Natural killer cell (primary cell): ENCODE results near the gene SALL4. TPM values are rescaled to one million over a fixed set of nuclear protein-coding genes. Genes with fewer than 3 reads are reported as not detected.
A peak's percentile ranks its signal among the peaks of the same experiment; 100 is the strongest.
"Not testable (repeated sequence)": the region's sequence is repeated elsewhere in the genome, so short reads cannot be mapped to it uniquely, and the experiment has no call there.

Source experiments
- ATAC-seq, 3 donors: fragments of 150-1000 bp in 2 of 3; fragments of 200-7000 bp in 1 of 3; cut with Tn5 transposase; 1 replicate in 1 of 3; 2 replicates in 2 of 3; pipeline ENCODE4 v1.10.0; 2021; ENCODE audit warnings: mild to moderate bottlenecking in 2 of 3, moderate library complexity in 2 of 3
- DNase-seq, 2 donors: peaks; one replicate each; pipeline versions ENCODE4 v3.0.0 to v3.0.0-alpha.2; 2013 to 2021; ENCODE audit warnings: mixed read lengths in 1 of 2
- H3K27ac ChIP-seq: one replicate; pipeline ENCODE4 v1.5.1; 2013; ENCODE audit warnings: mild to moderate bottlenecking, low read length
- H3K27me3 ChIP-seq: one replicate; pipeline ENCODE4 v1.6.1; 2013; ENCODE audit warnings: low read length; ENCODE audit not compliant: control insufficient read depth, insufficient read depth
- H3K36me3 ChIP-seq: one replicate; pipeline ENCODE4 v1.6.1; 2013; ENCODE audit warnings: low read length; ENCODE audit not compliant: control insufficient read depth, insufficient read depth
- H3K4me1 ChIP-seq: one replicate; pipeline ENCODE4 v1.6.1; 2013; ENCODE audit warnings: low read length; ENCODE audit not compliant: control insufficient read depth, insufficient read depth
- H3K4me3 ChIP-seq: one replicate; pipeline ENCODE4 v1.5.1; 2013; ENCODE audit warnings: low read length
- H3K9me3 ChIP-seq: one replicate; pipeline ENCODE4 v1.6.1; 2013; ENCODE audit warnings: low read length; ENCODE audit not compliant: control insufficient read depth, insufficient read depth
- H3K27ac Mint-ChIP-seq, 2 donors: one replicate each; pipeline ENCODE4 v1.8.0; 2022; ENCODE audit warnings: mild to moderate bottlenecking in 2 of 2, mixed read lengths in 2 of 2, moderate library complexity in 1 of 2
- H3K27me3 Mint-ChIP-seq, 2 donors: one replicate each; pipeline ENCODE4 v1.8.0; 2022; ENCODE audit warnings: low read depth in 2 of 2, mixed read lengths in 2 of 2
- H3K36me3 Mint-ChIP-seq: one replicate; pipeline ENCODE4 v1.8.0; 2022; ENCODE audit warnings: mixed read lengths
- H3K4me1 Mint-ChIP-seq, 2 donors: one replicate each; pipeline ENCODE4 v1.8.0; 2022; ENCODE audit warnings: mixed read lengths in 2 of 2
- H3K4me3 Mint-ChIP-seq: one replicate; pipeline ENCODE4 v1.8.0; 2022; ENCODE audit warnings: mild to moderate bottlenecking, moderate library complexity, mixed read lengths
- H3K9me3 Mint-ChIP-seq, 2 donors: one replicate each; pipeline ENCODE4 v1.8.0; 2022; ENCODE audit warnings: mixed read lengths in 2 of 2
- CTCF ChIP-seq: fragments of 200-600 bp; IDR thresholded peaks from one replicate; pipeline ENCODE4 v1.8.0; 2022; ENCODE audit warnings: antibody characterized with exemption
- WGBS: methylation state at CpG from one replicate; pipeline ENCODE4 v1.1.7; 2013; ENCODE audit warnings: missing lambda C conversion rate; ENCODE audit not compliant: insufficient coverage; 5-methylcytosine and 5-hydroxymethylcytosine counted together
- intact Hi-C: fragments of 100-400 bp; cut with micrococcal nuclease; formaldehyde crosslinking; loops from one replicate; pipeline ENCODE4 v1.14.2; 2022
- total RNA-seq, 4 donors: library from RNA; stranded (reverse); fragments of 120-200 nt in 1 of 4; gene quantifications; one replicate each; pipeline versions ENCODE4 v1.2.3 to v1.2.4, GENCODE V29; 2013 to 2022

SALL4 gene
- total RNA-seq, 3 donors from 2014 or later (not counting 1 experiment from before 2014, with no cell fraction given) = 0.33 to 2.9 (median 0.42) TPM

- Histone ChIP-seq H3K36me3 (no peaks in the 10 kb centered on the region), H3K9me3 (no peaks in the 10 kb centered on the region), H3K4me3 (no peak overlapping the region), H3K27me3 (no peaks in the 10 kb centered on the region), H3K27ac (no peak overlapping the region), H3K4me1 (no peaks in the 10 kb centered on the region)
- DNase-seq (no peak), ATAC-seq (peak; percentile 39 to 97 (median 52))
- intact Hi-C loops = no loop called here
- Mint-ChIP-seq H3K4me3 (no peak overlapping the region), H3K36me3 (no peaks in the 10 kb centered on the region), H3K27me3 (no peaks in the 10 kb centered on the region), H3K27ac (peak overlapping the region in 1 of 2 donors; percentile 21), H3K9me3 (no peaks in the 10 kb centered on the region), H3K4me1 (peaks cover 9 to 35% of the 10 kb centered on the region in 2 donors)
- 83% methylated on average over 12 of the region's 12 CpGs for WGBS
- no peak for TF ChIP-seq CTCF
Observed at GRCh38 chr20:51738877-51739447, 63.4 kb downstream of the SALL4 start.

- H3K4me1 Mint-ChIP-seq = peaks cover 9 to 35% of the 10 kb centered on the region in 2 donors
- intact Hi-C loops = not testable (repeated sequence)
Observed at GRCh38 chr20:51738261-51738660, 64.1 kb downstream of the SALL4 start.

GRCh38 chr20:51736947-51737346, 65.4 kb downstream of the SALL4 start:
- peaks cover under 1% of the 10 kb centered on the region for H3K4me1 ChIP-seq
- H3K4me3 Mint-ChIP-seq = no peak overlapping the region
- 75% methylated on average over 5 of the region's 5 CpGs for whole genome bisulfite sequencing
- no peak overlapping the region for H3K27ac Mint-ChIP-seq
- no peaks in the 10 kb centered on the region for H3K36me3 ChIP-seq
- no peak overlapping the region for H3K4me3 ChIP-seq
- no peaks in the 10 kb centered on the region for H3K27me3 ChIP-seq
- H3K9me3 Mint-ChIP-seq = no peaks in the 10 kb centered on the region
- TF ChIP-seq CTCF = no peak
- H3K36me3 Mint-ChIP-seq = no peaks in the 10 kb centered on the region
- no peaks in the 10 kb centered on the region for H3K9me3 ChIP-seq
- peaks cover 13 to 43% of the 10 kb centered on the region in 2 donors for H3K4me1 Mint-ChIP-seq
- intact Hi-C loops = no loop called here
- DNase-seq (no peak), ATAC-seq (no peak)
- no peaks in the 10 kb centered on the region for H3K27me3 Mint-ChIP-seq
- H3K27ac ChIP-seq = no peak overlapping the region

More at GRCh38 chr20:51738261-51738660, 64.1 kb downstream of the SALL4 start:
- H3K36me3 Mint-ChIP-seq, H3K4me3 Mint-ChIP-seq, ATAC-seq, H3K9me3 Mint-ChIP-seq, H3K4me1 ChIP-seq, DNase-seq, H3K27ac ChIP-seq, H3K36me3 ChIP-seq, H3K9me3 ChIP-seq, H3K27me3 Mint-ChIP-seq, H3K27me3 ChIP-seq, H3K4me3 ChIP-seq: not testable (repeated sequence)
- peak overlapping the region in 1 of 2 donors; percentile 21 for H3K27ac Mint-ChIP-seq
- WGBS = 93% methylated on average over 15 of the region's 15 CpGs

GRCh38 chr20:51735728-51736600, 66.4 kb downstream of the SALL4 start:
- Mint-ChIP-seq H3K27ac (no peak overlapping the region), H3K4me3 (no peak overlapping the region), H3K36me3 (no peaks in the 10 kb centered on the region), H3K4me1 (peaks cover 13 to 43% of the 10 kb centered on the region in 2 donors), H3K27me3 (no peaks in the 10 kb centered on the region), H3K9me3 (no peaks in the 10 kb centered on the region)
- 92% methylated on average over 11 of the region's 11 CpGs for WGBS
- H3K4me1 ChIP-seq = peaks cover 4% of the 10 kb centered on the region
- intact Hi-C loops = no loop called here
- no peak overlapping the region for H3K4me3 ChIP-seq
- DNase-seq (no peak), ATAC-seq (no peak)
- no peak overlapping the region for H3K27ac ChIP-seq
- H3K36me3 ChIP-seq = no peaks in the 10 kb centered on the region
- H3K9me3 ChIP-seq = no peaks in the 10 kb centered on the region
- no peak for TF ChIP-seq CTCF
- no peaks in the 10 kb centered on the region for H3K27me3 ChIP-seq
